Measurements from ENCODE around the gene CHAT. TPM values are rescaled to one million over a fixed set of nuclear protein-coding genes. Genes with fewer than 3 reads are reported as not detected.

Gene CHAT
- total and polyA plus RNA-seq, 2 of the 13 experiments (the other 11 are each of a cell fraction or from before 2014, with no cell fraction given) = not detected

DNA sequence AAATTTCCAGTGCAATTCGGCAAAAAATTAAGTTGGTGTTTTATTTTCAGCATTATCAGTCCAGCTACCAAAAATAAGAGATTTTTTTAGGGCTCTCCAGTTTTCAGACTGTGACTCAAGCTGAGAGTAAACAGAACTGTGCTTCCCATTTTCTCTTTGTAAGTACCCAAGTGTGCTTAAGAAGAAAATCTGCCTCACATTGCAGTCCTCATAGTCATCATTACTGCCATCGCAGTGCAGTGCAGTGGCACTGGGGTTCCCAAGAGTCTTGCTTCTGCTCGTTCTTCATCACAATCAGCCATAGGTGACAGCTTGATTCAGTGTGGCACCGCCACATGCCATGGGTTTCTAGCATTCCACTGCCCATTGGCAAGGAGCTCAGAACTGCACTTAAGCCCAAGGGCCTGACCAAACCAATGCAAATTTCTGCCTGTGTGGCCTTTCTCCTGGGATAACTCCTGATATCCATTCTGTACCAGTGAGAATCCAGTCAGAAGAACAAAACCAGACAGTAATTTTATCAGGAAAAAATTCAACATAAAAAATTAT lies 49.3 kb upstream of the CHAT start:
- ATAC-seq (no peak), FAIRE-seq (no peak), DNase-seq (ENCODE audit: low spot score) (no peak)
- H3K4me2 ChIP-seq (ENCODE audit: low read depth, low read length) = no peak overlapping the region
- H3K9ac ChIP-seq (ENCODE audit: insufficient read depth, low read depth, low read length) = no peak overlapping the region
- no peaks in the 10 kb centered on the region for H3K4me1 ChIP-seq (ENCODE audit: insufficient read depth, low read length)
- no peak for TF ChIP-seq SKI (IDR thresholded peaks at IDR 0.05; ENCODE audit: partially characterized antibody)
- no peaks in the 10 kb centered on the region for H3K36me3 ChIP-seq (replicated peaks in 1 of 2; ENCODE audit: control insufficient read depth in 1 of 2, insufficient read depth in 2 of 2, low read length in 2 of 2)
- in situ Hi-C loops (cut with HindIII; ENCODE audit: extremely low pct_ligation_motif_present, low pct_unique_long_range_greater_than_20kb) (no loop called here), intact Hi-C loops (cut with micrococcal nuclease; ENCODE audit: unreplicated experiment) (no loop called here)
- H3K27me3 ChIP-seq (ENCODE audit: control insufficient read depth in 1 of 2, insufficient read depth in 2 of 2, low read length in 2 of 2) = peaks cover 2 to 11% of the 10 kb centered on the region in 2 experiments; a peak in 3 of 5 replicates
- H4K20me1 ChIP-seq (ENCODE audit: insufficient read depth, low read length) = no peaks in the 10 kb centered on the region
- no TSS peak for BruUV-seq (replicated peaks)
- ChIA-PET POLR2A (no interaction called here), CTCF (ENCODE audit: low intra/inter-chr PET ratio, low total read pairs) (no interaction called here)
- H3K4me3 ChIP-seq (replicated peaks in 1 of 3; ENCODE audit: insufficient read depth in 1 of 3, low read depth in 2 of 3, low read length in 3 of 3) = no peak overlapping the region
- WGBS (ENCODE audit: low lambda C conversion rate) = 17% methylated on average over 4 of the region's 4 CpGs
- H3K27ac ChIP-seq (ENCODE audit: extremely low read length, insufficient read depth, low read length) = no peak overlapping the region
- no peaks in the 10 kb centered on the region for H3K79me2 ChIP-seq (ENCODE audit: insufficient read depth, low read length)
- no peaks in the 10 kb centered on the region for H3K9me3 ChIP-seq (ENCODE audit: low read length)
- no peak overlapping the region for H2AFZ ChIP-seq (ENCODE audit: low read length)

DNA sequence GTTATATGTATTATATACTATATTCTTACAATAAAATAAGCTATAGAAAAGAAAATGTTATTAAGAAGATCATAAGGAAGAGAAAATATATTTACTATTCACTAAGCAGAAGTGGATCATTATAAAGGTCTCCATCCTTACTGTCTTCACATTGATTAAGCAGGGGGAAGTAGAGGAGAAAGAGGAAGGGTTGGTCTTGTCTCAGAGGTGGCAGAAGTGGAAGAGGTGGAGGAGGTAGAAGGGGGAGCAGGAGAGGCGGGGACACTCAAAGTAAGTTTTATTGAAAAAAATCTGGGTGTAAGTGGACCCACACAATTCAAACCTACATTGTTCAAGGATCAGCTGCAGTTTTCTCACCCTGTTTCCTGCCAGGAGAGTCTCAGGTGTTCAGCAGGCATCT lies 46.0 kb upstream of the CHAT start:
- H3K9ac ChIP-seq (ENCODE audit: insufficient read depth, low read depth, low read length) = no peak overlapping the region
- in situ Hi-C loops (cut with HindIII; ENCODE audit: extremely low pct_ligation_motif_present, low pct_unique_long_range_greater_than_20kb) = no loop called here

More for the DNA sequence above, 46.0 kb upstream of the CHAT start:
- ATAC-seq (no peak), DNase-seq (ENCODE audit: low spot score) (no peak), FAIRE-seq (no peak)
- no peak overlapping the region for H3K4me2 ChIP-seq (ENCODE audit: low read depth, low read length)
- BruUV-seq (replicated peaks) = no TSS peak
- intact Hi-C loops (cut with micrococcal nuclease; ENCODE audit: unreplicated experiment) = no loop called here
- no peak overlapping the region for H3K4me3 ChIP-seq (replicated peaks in 1 of 3; ENCODE audit: insufficient read depth in 1 of 3, low read depth in 2 of 3, low read length in 3 of 3)
- no peaks in the 10 kb centered on the region for H3K36me3 ChIP-seq (replicated peaks in 1 of 2; ENCODE audit: control insufficient read depth in 1 of 2, insufficient read depth in 2 of 2, low read length in 2 of 2)
- POLR2A ChIA-PET = no interaction called here
- H2AFZ ChIP-seq (ENCODE audit: low read length) = no peak overlapping the region
- no peaks in the 10 kb centered on the region for H3K9me3 ChIP-seq (ENCODE audit: low read length)
- CTCF ChIA-PET (ENCODE audit: low intra/inter-chr PET ratio, low total read pairs) = no interaction called here
- no peaks in the 10 kb centered on the region for H3K79me2 ChIP-seq (ENCODE audit: insufficient read depth, low read length)
- H3K27ac ChIP-seq (ENCODE audit: extremely low read length, insufficient read depth, low read length) = no peak overlapping the region
- H3K27me3 ChIP-seq (ENCODE audit: control insufficient read depth in 1 of 2, insufficient read depth in 2 of 2, low read length in 2 of 2) = peaks cover 4 to 6% of the 10 kb centered on the region in 2 experiments; a peak in 2 of 5 replicates
- 0 out of 2 replicates have a peak, but pooled peaks cover 3% of the 10 kb centered on the region for H3K4me1 ChIP-seq (ENCODE audit: insufficient read depth, low read length)
- 8% methylated on average over 1 of the region's 1 CpG for WGBS (ENCODE audit: low lambda C conversion rate)
- no peaks in the 10 kb centered on the region for H4K20me1 ChIP-seq (ENCODE audit: insufficient read depth, low read length)
- TF ChIP-seq CHCHD3 (CRISPR knock-in tag; IDR thresholded peaks at IDR 0.05) (no peak), BORCS8-MEF2B (CRISPR knock-in tag; IDR thresholded peaks at IDR 0.05) (no peak), SCMH1 (CRISPR knock-in tag; IDR thresholded peaks at IDR 0.05; ENCODE audit: borderline replicate concordance) (no peak), ZNF296 (CRISPR knock-in tag; conservative IDR thresholded peaks at IDR 0.05) (no peak), ARID2 (CRISPR knock-in tag; IDR thresholded peaks at IDR 0.05; ENCODE audit: borderline replicate concordance) (no peak), RCOR2 (CRISPR knock-in tag; IDR thresholded peaks at IDR 0.05) (no peak), NFE2 (CRISPR knock-in tag; IDR thresholded peaks at IDR 0.05) (no peak), ZNF572 (CRISPR knock-in tag; IDR thresholded peaks at IDR 0.05) (no peak)
- TF ChIP-seq, protein P1, sequence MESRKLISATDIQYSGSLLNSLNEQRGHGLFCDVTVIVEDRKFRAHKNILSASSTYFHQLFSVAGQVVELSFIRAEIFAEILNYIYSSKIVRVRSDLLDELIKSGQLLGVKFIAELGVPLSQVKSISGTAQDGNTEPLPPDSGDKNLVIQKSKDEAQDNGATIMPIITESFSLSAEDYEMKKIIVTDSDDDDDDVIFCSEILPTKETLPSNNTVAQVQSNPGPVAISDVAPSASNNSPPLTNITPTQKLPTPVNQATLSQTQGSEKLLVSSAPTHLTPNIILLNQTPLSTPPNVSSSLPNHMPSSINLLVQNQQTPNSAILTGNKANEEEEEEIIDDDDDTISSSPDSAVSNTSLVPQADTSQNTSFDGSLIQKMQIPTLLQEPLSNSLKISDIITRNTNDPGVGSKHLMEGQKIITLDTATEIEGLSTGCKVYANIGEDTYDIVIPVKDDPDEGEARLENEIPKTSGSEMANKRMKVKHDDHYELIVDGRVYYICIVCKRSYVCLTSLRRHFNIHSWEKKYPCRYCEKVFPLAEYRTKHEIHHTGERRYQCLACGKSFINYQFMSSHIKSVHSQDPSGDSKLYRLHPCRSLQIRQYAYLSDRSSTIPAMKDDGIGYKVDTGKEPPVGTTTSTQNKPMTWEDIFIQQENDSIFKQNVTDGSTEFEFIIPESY (CRISPR knock-in tag; IDR thresholded peaks at IDR 0.05) = no peak
- TF ChIP-seq, protein P2, sequence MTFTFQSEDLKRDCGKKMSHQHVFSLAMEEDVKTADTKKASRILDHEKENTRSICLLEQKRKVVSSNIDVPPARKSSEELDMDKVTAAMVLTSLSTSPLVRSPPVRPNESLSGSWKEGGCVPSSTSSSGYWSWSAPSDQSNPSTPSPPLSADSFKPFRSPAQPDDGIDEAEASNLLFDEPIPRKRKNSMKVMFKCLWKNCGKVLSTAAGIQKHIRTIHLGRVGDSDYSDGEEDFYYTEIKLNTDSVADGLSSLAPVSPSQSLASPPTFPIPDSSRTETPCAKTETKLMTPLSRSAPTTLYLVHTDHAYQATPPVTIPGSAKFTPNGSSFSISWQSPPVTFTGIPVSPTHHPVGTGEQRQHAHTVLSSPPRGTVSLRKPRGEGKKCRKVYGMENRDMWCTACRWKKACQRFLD (CRISPR knock-in tag; IDR thresholded peaks at IDR 0.05; ENCODE audit: borderline replicate concordance) = no peak
- TF ChIP-seq, protein P3, sequence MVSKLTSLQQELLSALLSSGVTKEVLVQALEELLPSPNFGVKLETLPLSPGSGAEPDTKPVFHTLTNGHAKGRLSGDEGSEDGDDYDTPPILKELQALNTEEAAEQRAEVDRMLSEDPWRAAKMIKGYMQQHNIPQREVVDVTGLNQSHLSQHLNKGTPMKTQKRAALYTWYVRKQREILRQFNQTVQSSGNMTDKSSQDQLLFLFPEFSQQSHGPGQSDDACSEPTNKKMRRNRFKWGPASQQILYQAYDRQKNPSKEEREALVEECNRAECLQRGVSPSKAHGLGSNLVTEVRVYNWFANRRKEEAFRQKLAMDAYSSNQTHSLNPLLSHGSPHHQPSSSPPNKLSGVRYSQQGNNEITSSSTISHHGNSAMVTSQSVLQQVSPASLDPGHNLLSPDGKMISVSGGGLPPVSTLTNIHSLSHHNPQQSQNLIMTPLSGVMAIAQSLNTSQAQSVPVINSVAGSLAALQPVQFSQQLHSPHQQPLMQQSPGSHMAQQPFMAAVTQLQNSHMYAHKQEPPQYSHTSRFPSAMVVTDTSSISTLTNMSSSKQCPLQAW (CRISPR knock-in tag; IDR thresholded peaks at IDR 0.05) = no peak

Measured in HepG2 (cell line).